CD14-positive monocyte (primary cell): ENCODE measurements around the gene MTR. TPM values are rescaled to one million over a fixed set of nuclear protein-coding genes. Genes with fewer than 3 reads are reported as not detected.

ENCODE experiments used
- DNase-seq, 3 donors: peaks; one replicate each; pipeline ENCODE4 v3.0.0-alpha.2; 2011 to 2022
- H2AFZ ChIP-seq: 2 replicates; pipeline ENCODE4 v1.6.0; 2012; ENCODE audit warnings: mild to moderate bottlenecking, low read depth, low read length, inconsistent platforms; ENCODE audit not compliant: insufficient read depth, poor library complexity, severe bottlenecking
- H3K27ac ChIP-seq, 2 donors: 1 replicate in 1 of 2; 2 replicates in 1 of 2; pipeline ENCODE4 v1.5.1; 2012 to 2013; ENCODE audit warnings: low read length in 2 of 2, control low read depth in 1 of 2, inconsistent platforms in 1 of 2, low read depth in 1 of 2, mild to moderate bottlenecking in 1 of 2
- H3K27me3 ChIP-seq, 2 donors: one replicate each; pipeline versions ENCODE4 v1.6.0 to v1.6.1; 2011 to 2013; ENCODE audit warnings: low read length in 2 of 2; ENCODE audit not compliant: control insufficient read depth in 2 of 2, insufficient read depth in 2 of 2
- H3K36me3 ChIP-seq, 2 donors: replicated peaks in 1 of 2; 1 replicate in 1 of 2; 2 replicates in 1 of 2; pipeline versions ENCODE4 v1.5.1 to v1.6.1; 2012 to 2013; ENCODE audit warnings: low read length in 2 of 2, control low read depth in 1 of 2, inconsistent platforms in 1 of 2, mild to moderate bottlenecking in 1 of 2; ENCODE audit not compliant: insufficient read depth in 2 of 2, control insufficient read depth in 1 of 2
- H3K4me1 ChIP-seq, 2 donors: 1 replicate in 1 of 2; 2 replicates in 1 of 2; pipeline versions ENCODE4 v1.5.1 to v1.6.1; 2012 to 2013; ENCODE audit warnings: low read length in 2 of 2, control low read depth in 1 of 2, inconsistent platforms in 1 of 2, mild to moderate bottlenecking in 1 of 2, moderate library complexity in 1 of 2; ENCODE audit not compliant: insufficient read depth in 2 of 2, control insufficient read depth in 1 of 2
- H3K4me2 ChIP-seq: replicated peaks from 2 replicates; pipeline ENCODE3; 2012; ENCODE audit warnings: low read length, moderate library complexity, mild to moderate bottlenecking; ENCODE audit not compliant: poor library complexity, severe bottlenecking; ENCODE audit errors: extremely low read depth
- H3K4me3 ChIP-seq, 3 experiments: fragments of 200-600 bp in 1 of 3; sonication (generic) in 1 of 3; replicated peaks in 1 of 3; 1 replicate in 2 of 3; 2 replicates in 1 of 3; pipeline ENCODE4 v1.5.1; 2011 to 2013; ENCODE audit warnings: low read length in 3 of 3, mild to moderate bottlenecking in 3 of 3, control low read depth in 2 of 3, low read depth in 2 of 3, inconsistent platforms in 1 of 3, moderate library complexity in 1 of 3
- H3K79me2 ChIP-seq: 2 replicates; pipeline ENCODE4 v1.6.0; 2012; ENCODE audit warnings: mild to moderate bottlenecking, control low read depth, inconsistent platforms, low read length, moderate library complexity; ENCODE audit not compliant: insufficient read depth
- H3K9ac ChIP-seq: 2 replicates; pipeline ENCODE4 v1.6.0; 2017; ENCODE audit warnings: low read length, mild to moderate bottlenecking; ENCODE audit not compliant: insufficient read depth, poor library complexity, severe bottlenecking
- H3K9me3 ChIP-seq, 2 donors: replicated peaks in 1 of 2; 1 replicate in 1 of 2; 2 replicates in 1 of 2; pipeline versions ENCODE4 v1.5.1 to v1.6.1; 2012 to 2013; ENCODE audit warnings: low read length in 2 of 2, control low read depth in 1 of 2; ENCODE audit not compliant: control insufficient read depth in 1 of 2, insufficient read depth in 1 of 2
- H4K20me1 ChIP-seq: 2 replicates; pipeline ENCODE4 v1.6.0; 2012; ENCODE audit warnings: mild to moderate bottlenecking, low read length, control low read depth, moderate library complexity; ENCODE audit not compliant: insufficient read depth
- H3K27ac Mint-ChIP-seq, 7 donors: one replicate each; pipeline ENCODE4 v1.8.0; 2020; ENCODE audit warnings: mild to moderate bottlenecking in 7 of 7, mixed read lengths in 7 of 7, moderate library complexity in 6 of 7, inconsistent platforms in 2 of 7
- H3K27me3 Mint-ChIP-seq, 3 donors: one replicate each; pipeline ENCODE4 v1.8.0; 2021 to 2022; ENCODE audit warnings: low read depth in 3 of 3, mild to moderate bottlenecking in 3 of 3, mixed read lengths in 3 of 3, moderate library complexity in 3 of 3, inconsistent platforms in 1 of 3
- H3K36me3 Mint-ChIP-seq, 2 donors: one replicate each; pipeline ENCODE4 v1.8.0; 2020; ENCODE audit warnings: mixed read lengths in 2 of 2, inconsistent platforms in 1 of 2, mild to moderate bottlenecking in 1 of 2
- H3K4me1 Mint-ChIP-seq: one replicate; pipeline ENCODE4 v1.8.0; 2020; ENCODE audit warnings: mild to moderate bottlenecking, mixed read lengths
- H3K4me3 Mint-ChIP-seq, 2 donors: one replicate each; pipeline ENCODE4 v1.8.0; 2020; ENCODE audit warnings: mild to moderate bottlenecking in 2 of 2, mixed read lengths in 2 of 2, moderate library complexity in 1 of 2
- H3K9me3 Mint-ChIP-seq, 7 donors: one replicate each; pipeline ENCODE4 v1.8.0; 2020 to 2022; ENCODE audit warnings: mixed read lengths in 7 of 7, mild to moderate bottlenecking in 6 of 7, moderate library complexity in 6 of 7, inconsistent platforms in 2 of 7
- WGBS: methylation state at CpG from one replicate; pipeline ENCODE4 v1.1.5; 2013; ENCODE audit warnings: missing lambda C conversion rate; ENCODE audit not compliant: insufficient coverage; 5-methylcytosine and 5-hydroxymethylcytosine counted together
- intact Hi-C, 2 donors: fragments of 100-400 bp; cut with micrococcal nuclease; formaldehyde crosslinking; loops; one replicate each; pipeline versions ENCODE4 v1.15.0 to v1.15.1; 2023
- polyA plus RNA-seq, 3 donors: library from polyadenylated mRNA; depleted of rRNA in 1 of 3; unstranded in 2 of 3; stranded (reverse) in 1 of 3; fragments of 300-500 nt in 2 of 3; fragments of >200 nt in 1 of 3; fragmentation: Illumina TruSeq in 2 of 3; gene quantifications; 1 replicate in 2 of 3; 2 replicates in 1 of 3; pipeline ENCODE4 v1.2.3, GENCODE V29; 2012 to 2021
- TF ChIP-seq, protein P1 (sequence below): fragments of 200-600 bp; IDR thresholded peaks from one replicate; pipeline ENCODE4 v1.8.0; 2022; ENCODE audit warnings: antibody characterized with exemption, mild to moderate bottlenecking

MTR gene
- polyA plus RNA-seq, 3 donors: 3.4 to 5.4 (median 4.7) TPM

DNA sequence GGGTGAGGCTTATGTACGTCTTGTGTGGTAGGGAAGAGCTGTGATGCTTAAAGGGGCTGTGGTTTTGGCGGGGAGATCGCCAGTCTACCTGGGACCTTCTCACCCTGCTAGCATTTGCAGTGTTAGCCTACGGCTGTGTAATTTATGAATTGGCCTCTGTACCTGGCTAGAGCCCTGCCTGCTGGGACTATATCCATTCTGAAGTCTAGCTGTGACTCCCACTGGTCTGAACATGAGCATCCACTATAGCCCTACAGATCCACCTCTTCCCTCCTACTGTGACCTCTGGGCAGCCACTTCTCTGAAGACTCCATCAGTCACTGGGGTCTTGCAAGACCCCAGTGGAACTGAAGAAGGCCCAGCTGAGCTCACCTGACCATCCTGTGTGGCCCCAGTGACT lies 135.4 kb downstream of the MTR start:
- Histone ChIP-seq H4K20me1 (no peaks in the 10 kb centered on the region), H3K4me2 (no peak overlapping the region), H2AFZ (no peak overlapping the region), H3K4me1 (no peaks in the 10 kb centered on the region), H3K36me3 (no peaks in the 10 kb centered on the region), H3K27me3 (no peaks in the 10 kb centered on the region), H3K79me2 (no peaks in the 10 kb centered on the region), H3K9ac (no peak overlapping the region), H3K9me3 (peaks cover 0 to 3% of the 10 kb centered on the region in 2 donors), H3K27ac (no peak overlapping the region), H3K4me3 (no peak overlapping the region)
- Mint-ChIP-seq H3K4me1 (no peaks in the 10 kb centered on the region), H3K4me3 (no peak overlapping the region), H3K9me3 (peaks cover 0 to 14% (median 8%) of the 10 kb centered on the region in 7 donors), H3K36me3 (no peaks in the 10 kb centered on the region), H3K27me3 (peaks cover 0 to 4% (median 0%) of the 10 kb centered on the region in 3 donors), H3K27ac (peak overlapping the region in 1 of 7 donors; percentile 51)
- no peak for DNase-seq
- intact Hi-C loops: no loop called here
- WGBS: 89% methylated on average over 3 of the region's 4 CpGs
- TF ChIP-seq, protein P1, sequence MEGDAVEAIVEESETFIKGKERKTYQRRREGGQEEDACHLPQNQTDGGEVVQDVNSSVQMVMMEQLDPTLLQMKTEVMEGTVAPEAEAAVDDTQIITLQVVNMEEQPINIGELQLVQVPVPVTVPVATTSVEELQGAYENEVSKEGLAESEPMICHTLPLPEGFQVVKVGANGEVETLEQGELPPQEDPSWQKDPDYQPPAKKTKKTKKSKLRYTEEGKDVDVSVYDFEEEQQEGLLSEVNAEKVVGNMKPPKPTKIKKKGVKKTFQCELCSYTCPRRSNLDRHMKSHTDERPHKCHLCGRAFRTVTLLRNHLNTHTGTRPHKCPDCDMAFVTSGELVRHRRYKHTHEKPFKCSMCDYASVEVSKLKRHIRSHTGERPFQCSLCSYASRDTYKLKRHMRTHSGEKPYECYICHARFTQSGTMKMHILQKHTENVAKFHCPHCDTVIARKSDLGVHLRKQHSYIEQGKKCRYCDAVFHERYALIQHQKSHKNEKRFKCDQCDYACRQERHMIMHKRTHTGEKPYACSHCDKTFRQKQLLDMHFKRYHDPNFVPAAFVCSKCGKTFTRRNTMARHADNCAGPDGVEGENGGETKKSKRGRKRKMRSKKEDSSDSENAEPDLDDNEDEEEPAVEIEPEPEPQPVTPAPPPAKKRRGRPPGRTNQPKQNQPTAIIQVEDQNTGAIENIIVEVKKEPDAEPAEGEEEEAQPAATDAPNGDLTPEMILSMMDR: no peak

DNA sequence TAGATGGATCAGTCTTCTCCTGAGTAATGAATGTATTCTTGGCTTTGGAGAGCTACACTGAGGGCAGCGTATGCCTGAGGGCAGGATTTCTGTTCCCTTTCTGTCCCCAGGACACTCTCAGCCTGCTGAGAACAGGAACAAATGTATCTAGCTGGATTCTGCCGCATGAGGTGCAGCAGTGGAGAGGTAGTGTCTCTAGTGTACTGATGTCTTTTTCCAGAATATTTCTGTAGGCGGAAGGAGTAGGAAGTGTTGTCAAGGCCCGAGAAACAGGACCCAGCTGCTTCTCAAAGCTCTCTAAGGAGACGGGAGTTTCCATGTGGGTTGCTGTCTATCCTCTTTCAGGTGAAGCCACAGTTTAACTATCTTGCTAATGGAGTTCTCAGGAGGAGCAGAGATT lies 143.7 kb downstream of the MTR start:
- no peaks in the 10 kb centered on the region for H3K27me3 ChIP-seq
- Mint-ChIP-seq H3K9me3 (peaks cover 8 to 21% (median 11%) of the 10 kb centered on the region in 7 donors), H3K4me1 (no peaks in the 10 kb centered on the region), H3K4me3 (no peak overlapping the region), H3K36me3 (no peaks in the 10 kb centered on the region), H3K27me3 (peaks cover 0 to 5% (median 0%) of the 10 kb centered on the region in 3 donors), H3K27ac (no peak overlapping the region)
- no peak overlapping the region for H3K9ac ChIP-seq
- TF ChIP-seq, protein P1: no peak
- H3K79me2 ChIP-seq: no peaks in the 10 kb centered on the region
- no peak overlapping the region for H3K4me3 ChIP-seq
- intact Hi-C loops: no loop called here
- no peaks in the 10 kb centered on the region for H4K20me1 ChIP-seq
- no peaks in the 10 kb centered on the region for H3K4me1 ChIP-seq
- H2AFZ ChIP-seq: no peak overlapping the region
- H3K9me3 ChIP-seq: no peaks in the 10 kb centered on the region
- DNase-seq: no peak
- no peaks in the 10 kb centered on the region for H3K36me3 ChIP-seq
- WGBS: 100% methylated on average over 3 of the region's 5 CpGs
- no peak overlapping the region for H3K4me2 ChIP-seq
- no peak overlapping the region for H3K27ac ChIP-seq
